Liver (tissue), 1 donor: ENCODE results near the gene MRAP.

Experiments
- ATF3 ChIP-seq: IDR thresholded peaks from 2 replicates; pipeline ENCODE4 v1.6.1; 2016; ENCODE audit warnings: antibody characterized with exemption
- SP1 ChIP-seq: IDR thresholded peaks from 2 replicates; pipeline ENCODE4 v1.6.1; 2018; ENCODE audit warnings: antibody characterized with exemption, mild to moderate bottlenecking
- donor health status: healthy.

GRCh38 chr21:32276671-32277070, 22.0 kb upstream of the MRAP start:
- TF ChIP-seq SP1: no peak
- no peak for TF ChIP-seq ATF3
